ENCODE results near the gene NDUFAF3.

The NDUFAF3 gene

GRCh38 chr3:49020330-49021212 is 1.4 kb upstream of the NDUFAF3 start:
- ChIA-PET CTCF (interaction anchor here (0.9 to 8.3 kb wide), 10 partner anchors 11 to 101 kb away, joined by 3 to 131 read pairs (median 5); partner anchors contain the start of genes P4HTM, QARS1, QRICH1 and USP19), POLR2A (interaction anchor here (0.5 to 3.4 kb wide), 12 partner anchors 9 to 941 kb away, joined by 3 to 50 read pairs (median 5); partner anchors contain the start of genes IMPDH2, QRICH1, USP4 and WDR6)
- DNase-seq (ENCODE audit: extremely low spot score) = peak; percentile 54
- no peak for TF ChIP-seq CTCF (IDR thresholded peaks at IDR 0.05; ENCODE audit: control extremely low read depth, extremely low read depth, low read depth, missing control alignments)

GRCh38 chr3:49021213-49021812 is 608 bp upstream of the NDUFAF3 start:
- ChIA-PET CTCF (interaction anchor here (0.7 to 8.3 kb wide), 23 partner anchors 10 to 1242 kb away, joined by 3 to 131 read pairs (median 4); partner anchors contain the start of genes DAG1, P4HTM, QARS1 and QRICH1), POLR2A (interaction anchor here (0.5 to 3.4 kb wide), 15 partner anchors 8 to 941 kb away, joined by 3 to 50 read pairs (median 5); partner anchors contain the start of genes DAG1, IMPDH2, QRICH1 and USP4)
- peak; percentile 95 for DNase-seq (ENCODE audit: extremely low spot score)
- no peak for TF ChIP-seq CTCF (IDR thresholded peaks at IDR 0.05; ENCODE audit: control extremely low read depth, extremely low read depth, low read depth, missing control alignments)

- ChIA-PET POLR2A (interaction anchor here (1.2 to 3.4 kb wide), 5 partner anchors 11 to 447 kb away, joined by 3 to 50 read pairs (median 6); partner anchors contain the start of genes DAG1, QRICH1, USP4 and WDR6), CTCF (interaction anchor here (0.7 to 8.3 kb wide), 21 partner anchors 9 to 1243 kb away, joined by 3 to 131 read pairs (median 4); partner anchors contain the start of genes DAG1, P4HTM, USP19 and WDR6)
- no peak for DNase-seq (ENCODE audit: extremely low spot score)
- TF ChIP-seq CTCF (IDR thresholded peaks at IDR 0.05; ENCODE audit: control extremely low read depth, extremely low read depth, low read depth, missing control alignments) = no peak
These were observed 809 bp downstream of the NDUFAF3 start for GRCh38 chr3:49022688-49023171.

GRCh38 chr3:49023775-49024174 is 1.9 kb downstream of the NDUFAF3 start:
- CTCF ChIA-PET = interaction anchor here (2.9 to 8.3 kb wide), 2 partner anchors 14 to 36 kb away, joined by 11 to 131 read pairs; partner anchors contain the start of gene WDR6
- DNase-seq (ENCODE audit: extremely low spot score) = no peak
- POLR2A ChIA-PET = no interaction called here
- no peak for TF ChIP-seq CTCF (IDR thresholded peaks at IDR 0.05; ENCODE audit: control extremely low read depth, extremely low read depth, low read depth, missing control alignments)

- TF ChIP-seq CTCF (IDR thresholded peaks at IDR 0.05; ENCODE audit: control extremely low read depth, extremely low read depth, low read depth, missing control alignments) = no peak
- DNase-seq (ENCODE audit: extremely low spot score) = no peak
- ChIA-PET POLR2A (no interaction called here), CTCF (interaction anchor here (2.9 to 8.3 kb wide), 2 partner anchors 15 to 37 kb away, joined by 11 to 131 read pairs; partner anchors contain the start of gene WDR6)
These were observed 2.5 kb downstream of the NDUFAF3 start for GRCh38 chr3:49024449-49024848.

All from GM10248 (cell line).